ENCODE results near the gene ZDHHC11B.

The ZDHHC11B gene

DNA sequence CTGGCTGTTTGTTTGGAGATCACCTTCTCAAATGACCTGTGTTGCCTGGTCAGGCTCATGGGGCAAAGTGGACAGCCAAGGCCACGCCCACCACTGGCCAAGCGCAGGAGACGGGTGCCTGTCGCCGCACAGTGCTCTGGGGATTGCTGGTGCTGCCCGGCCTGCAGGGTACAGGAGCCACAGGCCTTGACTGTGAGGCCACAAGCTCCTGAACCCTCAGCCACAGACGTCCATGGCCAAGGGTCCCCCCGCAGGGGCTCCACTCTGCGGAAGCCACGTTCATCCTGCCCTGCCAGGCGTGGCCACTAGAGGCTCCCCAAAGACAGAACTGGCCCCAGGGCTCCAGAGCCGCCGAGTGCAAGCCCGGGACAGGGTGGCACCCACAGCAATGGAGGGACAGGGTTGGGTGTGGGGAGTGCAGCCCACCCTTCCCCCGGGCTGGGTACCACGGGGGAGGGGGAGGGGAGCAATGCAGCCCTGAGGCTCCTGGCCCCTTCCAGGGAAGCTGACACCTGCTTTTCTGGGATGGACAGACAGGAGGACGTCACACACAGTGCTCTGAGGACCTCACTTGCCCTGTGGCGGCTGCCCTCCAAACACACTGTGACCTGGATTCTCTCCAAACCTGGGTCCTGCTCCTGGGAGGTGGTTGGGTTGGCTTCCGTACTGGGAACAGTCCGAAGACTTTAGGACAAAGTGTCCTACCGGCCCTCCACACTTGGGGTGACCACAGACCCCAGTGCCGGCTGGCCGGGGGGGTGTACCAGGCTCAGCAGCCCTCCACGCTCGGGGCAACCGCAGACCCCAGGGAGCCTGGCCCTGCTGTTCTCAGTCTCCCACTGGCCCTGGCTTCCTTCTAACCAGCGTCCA, 112.8 kb downstream of the ZDHHC11B start:
- no peak for DNase-seq (ENCODE audit: low read depth)
- H3K4me3 ChIP-seq (ENCODE audit: low read depth, low read length), result no peak overlapping the region
- TF ChIP-seq, protein P1, sequence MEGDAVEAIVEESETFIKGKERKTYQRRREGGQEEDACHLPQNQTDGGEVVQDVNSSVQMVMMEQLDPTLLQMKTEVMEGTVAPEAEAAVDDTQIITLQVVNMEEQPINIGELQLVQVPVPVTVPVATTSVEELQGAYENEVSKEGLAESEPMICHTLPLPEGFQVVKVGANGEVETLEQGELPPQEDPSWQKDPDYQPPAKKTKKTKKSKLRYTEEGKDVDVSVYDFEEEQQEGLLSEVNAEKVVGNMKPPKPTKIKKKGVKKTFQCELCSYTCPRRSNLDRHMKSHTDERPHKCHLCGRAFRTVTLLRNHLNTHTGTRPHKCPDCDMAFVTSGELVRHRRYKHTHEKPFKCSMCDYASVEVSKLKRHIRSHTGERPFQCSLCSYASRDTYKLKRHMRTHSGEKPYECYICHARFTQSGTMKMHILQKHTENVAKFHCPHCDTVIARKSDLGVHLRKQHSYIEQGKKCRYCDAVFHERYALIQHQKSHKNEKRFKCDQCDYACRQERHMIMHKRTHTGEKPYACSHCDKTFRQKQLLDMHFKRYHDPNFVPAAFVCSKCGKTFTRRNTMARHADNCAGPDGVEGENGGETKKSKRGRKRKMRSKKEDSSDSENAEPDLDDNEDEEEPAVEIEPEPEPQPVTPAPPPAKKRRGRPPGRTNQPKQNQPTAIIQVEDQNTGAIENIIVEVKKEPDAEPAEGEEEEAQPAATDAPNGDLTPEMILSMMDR (IDR thresholded peaks at IDR 0.05; ENCODE audit: low read depth, low read length, missing control alignments), result peak; percentile 92

DNA sequence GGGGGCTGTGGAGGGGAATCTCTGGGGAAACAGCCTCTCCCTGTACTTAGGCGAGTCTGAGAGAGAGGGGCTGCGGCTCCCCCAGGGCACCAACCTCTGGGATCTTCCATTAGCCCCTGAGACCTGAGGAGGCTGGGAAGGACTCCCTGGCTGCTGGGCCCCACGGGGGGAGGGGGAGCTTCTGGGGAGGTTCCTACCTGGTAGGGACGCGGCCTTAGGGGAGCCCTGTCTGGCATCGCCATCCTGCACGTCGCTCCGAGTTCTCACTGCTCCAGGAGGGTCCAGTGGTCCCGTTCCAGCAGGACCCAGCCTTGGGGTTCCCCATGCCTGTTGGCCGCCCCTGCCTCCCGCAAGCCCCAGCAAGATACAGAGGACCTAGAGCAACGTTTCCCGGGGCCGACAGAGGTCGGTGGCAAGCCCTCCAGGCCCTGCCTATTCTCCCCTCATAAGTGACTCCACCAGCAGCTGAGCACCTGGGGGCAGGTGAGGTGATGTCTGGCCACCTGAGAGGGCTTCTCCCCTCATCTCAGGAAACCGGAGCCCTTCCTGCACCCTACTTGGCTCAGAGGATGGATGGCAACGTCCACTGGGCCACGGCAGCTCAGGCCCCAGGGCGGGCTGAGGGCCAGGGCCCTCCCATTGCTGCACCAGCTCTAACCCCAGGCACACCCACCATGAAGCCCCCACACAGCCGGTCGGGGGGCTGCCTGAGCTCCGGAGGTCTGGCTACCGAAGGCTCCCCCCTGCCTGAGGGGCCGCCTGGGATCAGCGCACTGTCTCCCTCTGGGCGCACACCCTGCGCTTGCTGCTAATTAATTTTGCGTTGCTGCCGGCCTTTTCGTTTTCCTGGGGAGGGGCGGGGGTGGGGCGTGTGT, 113.9 kb downstream of the ZDHHC11B start:
- TF ChIP-seq, protein P1 (IDR thresholded peaks at IDR 0.05; ENCODE audit: low read depth, low read length, missing control alignments), result no peak
- no peak overlapping the region for H3K4me3 ChIP-seq (ENCODE audit: low read depth, low read length)
- no peak for DNase-seq (ENCODE audit: low read depth)

DNA sequence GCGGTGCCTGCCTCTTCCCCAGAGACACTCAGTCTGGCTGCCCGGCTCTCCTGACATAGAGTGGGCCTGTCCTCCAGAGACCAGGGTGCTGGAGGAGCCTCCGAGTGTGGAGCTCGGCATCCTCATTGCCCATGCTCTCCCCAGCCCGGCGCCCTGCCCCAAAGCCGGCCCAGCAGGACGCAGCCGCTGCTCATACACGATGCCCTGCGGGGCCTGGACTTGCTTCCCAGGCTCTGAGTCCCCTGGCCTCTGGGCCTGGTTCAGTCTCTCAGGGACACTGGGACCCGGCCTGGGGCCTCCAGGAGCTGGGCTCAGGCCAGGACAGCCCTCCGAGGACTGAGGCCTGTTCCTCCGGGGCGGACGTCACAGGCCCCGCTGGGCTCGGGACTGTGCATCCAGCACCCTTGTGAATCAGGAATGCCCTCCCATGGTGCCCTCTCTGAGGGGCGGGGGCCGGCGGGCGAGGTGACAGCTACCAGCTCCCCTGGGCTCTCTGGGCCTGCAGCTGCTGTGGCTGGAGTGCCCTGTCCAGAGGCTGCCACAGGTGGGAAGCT, 114.6 kb downstream of the ZDHHC11B start:
- no peak for DNase-seq (ENCODE audit: low read depth)
- H3K4me3 ChIP-seq (ENCODE audit: low read depth, low read length), result no peak overlapping the region
- TF ChIP-seq, protein P1 (IDR thresholded peaks at IDR 0.05; ENCODE audit: low read depth, low read length, missing control alignments), result no peak

DNA sequence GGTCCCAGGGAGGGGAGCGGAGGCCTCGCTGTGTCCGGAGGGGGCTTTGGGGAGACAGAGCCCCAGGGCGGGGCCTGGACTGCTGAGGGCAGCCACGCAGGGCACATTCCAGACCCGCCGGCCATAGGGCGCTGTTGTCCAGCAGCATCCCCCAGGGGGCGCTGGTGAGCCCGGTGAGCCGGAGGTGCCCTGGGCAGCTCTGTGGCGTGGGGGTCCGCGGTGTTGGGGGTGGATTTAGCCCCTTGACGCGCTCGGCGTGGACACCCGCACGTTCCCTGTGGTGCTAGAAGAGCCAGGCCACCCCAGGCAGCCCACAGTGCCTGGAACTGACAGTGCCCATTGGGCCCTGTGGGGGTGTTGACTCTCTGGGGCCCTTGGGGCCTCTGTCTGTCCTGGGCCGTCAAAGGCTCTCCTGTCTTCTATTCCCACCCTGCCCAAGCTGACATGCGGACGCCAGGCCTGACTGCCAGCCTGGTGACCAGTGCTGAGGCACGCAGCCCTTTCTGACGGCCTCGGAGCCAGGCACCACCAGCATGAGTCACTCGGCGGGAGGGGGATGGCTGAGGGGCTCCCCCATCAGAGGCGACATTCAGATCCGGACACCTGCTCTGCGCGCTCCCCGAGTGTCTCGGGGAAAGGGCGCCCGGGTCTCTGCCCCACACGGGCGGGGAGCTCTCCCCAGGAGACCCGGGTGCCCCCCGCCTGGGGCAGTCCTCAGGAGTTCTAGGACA, 115.3 kb downstream of the ZDHHC11B start:
- no peak for DNase-seq (ENCODE audit: low read depth)
- TF ChIP-seq, protein P1 (IDR thresholded peaks at IDR 0.05; ENCODE audit: low read depth, low read length, missing control alignments), result peak; percentile 77
- no peak overlapping the region for H3K4me3 ChIP-seq (ENCODE audit: low read depth, low read length)

DNA sequence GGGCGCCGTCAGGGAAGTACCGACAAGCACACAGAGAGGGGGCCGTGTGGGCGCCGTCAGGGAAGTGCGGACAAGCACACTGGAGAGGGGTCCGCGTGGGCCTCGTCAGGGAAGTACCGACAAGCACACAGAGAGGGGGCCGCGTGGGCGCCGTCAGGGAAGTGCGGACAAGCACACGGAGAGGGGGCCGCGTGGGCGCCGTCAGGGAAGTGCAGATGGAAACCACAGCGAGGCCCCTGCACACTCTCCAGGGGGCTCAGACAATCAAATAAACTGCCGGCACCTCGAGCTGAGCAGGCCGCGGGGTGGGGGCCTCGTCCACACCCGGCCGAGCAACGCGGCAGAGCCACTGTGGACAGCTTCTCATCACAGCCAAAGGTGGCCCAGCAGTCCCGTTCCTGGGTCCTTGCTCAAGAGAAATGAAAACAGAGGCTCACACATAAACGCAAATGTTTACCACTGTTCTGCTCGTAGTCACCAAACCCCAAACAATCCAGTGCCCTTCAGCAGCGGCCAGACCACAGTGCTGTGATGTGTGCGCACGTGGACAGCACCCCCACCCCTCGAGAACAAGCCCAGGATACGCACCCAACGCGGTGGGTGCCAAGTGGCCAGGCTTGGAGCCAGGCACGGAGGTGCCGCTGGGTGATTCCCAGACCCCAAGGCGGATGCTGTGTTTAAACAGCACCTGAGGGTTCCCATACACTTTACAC, 116.1 kb downstream of the ZDHHC11B start:
- no peak for DNase-seq (ENCODE audit: low read depth)
- no peak overlapping the region for H3K4me3 ChIP-seq (ENCODE audit: low read depth, low read length)
- TF ChIP-seq, protein P1 (IDR thresholded peaks at IDR 0.05; ENCODE audit: low read depth, low read length, missing control alignments), result no peak

Measured in GM12864 (cell line).